NCI-H510A treated with DMSO at 0.1 percent for 48 hours (cell line): ENCODE data around the gene RGS7.

Experiments
- DNase-seq: peaks from one replicate; lab custom pipeline; 2025; lab: John Stamatoyannopoulos, UW

The RGS7 gene

GRCh38 chr1:241079047-241079446 is 278.0 kb downstream of the RGS7 start:
- DNase-seq, result peak; percentile 58

- no peak for DNase-seq
Measured at GRCh38 chr1:241077386-241078147, 279.4 kb downstream of the RGS7 start.

GRCh38 chr1:241074507-241074906 is 282.5 kb downstream of the RGS7 start:
- DNase-seq, result no peak

- DNase-seq, result no peak
Measured at GRCh38 chr1:241068359-241068758, 288.6 kb downstream of the RGS7 start.

GRCh38 chr1:241063276-241063675 is 293.7 kb downstream of the RGS7 start:
- DNase-seq, result no peak

GRCh38 chr1:241061062-241061461 is 295.9 kb downstream of the RGS7 start:
- no peak for DNase-seq

GRCh38 chr1:241048622-241049021 is 308.4 kb downstream of the RGS7 start:
- DNase-seq, result peak; percentile 62

GRCh38 chr1:241045659-241046058 is 311.3 kb downstream of the RGS7 start:
- DNase-seq, result no peak

- no peak for DNase-seq
Measured at GRCh38 chr1:241034203-241034936, 322.6 kb downstream of the RGS7 start.

- no peak for DNase-seq
Measured at GRCh38 chr1:241024834-241025233, 332.2 kb downstream of the RGS7 start.

GRCh38 chr1:241022366-241022765 is 334.6 kb downstream of the RGS7 start:
- no peak for DNase-seq

GRCh38 chr1:241020851-241021697 is 335.9 kb downstream of the RGS7 start:
- DNase-seq, result no peak

GRCh38 chr1:241012708-241013340 is 344.2 kb downstream of the RGS7 start:
- no peak for DNase-seq

- DNase-seq, result no peak
Measured at GRCh38 chr1:241007668-241008067, 349.3 kb downstream of the RGS7 start.

- peak; percentile 12 for DNase-seq
Measured at GRCh38 chr1:240999826-241000225, 357.2 kb downstream of the RGS7 start.

GRCh38 chr1:240998441-240999015 is 358.5 kb downstream of the RGS7 start:
- DNase-seq, result no peak

GRCh38 chr1:240998024-240998423 is 359.0 kb downstream of the RGS7 start:
- DNase-seq, result no peak

- DNase-seq, result no peak
Measured at GRCh38 chr1:240993004-240993403, 364.0 kb downstream of the RGS7 start.

- no peak for DNase-seq
Measured at GRCh38 chr1:240991230-240991629, 365.8 kb downstream of the RGS7 start.

- DNase-seq, result no peak
Measured at GRCh38 chr1:240987928-240988327, 369.1 kb downstream of the RGS7 start.

- no peak for DNase-seq
Measured at GRCh38 chr1:240985081-240985480, 371.9 kb downstream of the RGS7 start.

GRCh38 chr1:240980342-240980741 is 376.7 kb downstream of the RGS7 start:
- no peak for DNase-seq
